ENCODE results near the gene PTPRM. TPM values are rescaled to one million over a fixed set of nuclear protein-coding genes. Genes with fewer than 3 reads are reported as not detected.

The PTPRM gene
- total RNA-seq, 4 donors from 2014 or later = 21.4 to 41.8 (median 29.6) TPM

DNA sequence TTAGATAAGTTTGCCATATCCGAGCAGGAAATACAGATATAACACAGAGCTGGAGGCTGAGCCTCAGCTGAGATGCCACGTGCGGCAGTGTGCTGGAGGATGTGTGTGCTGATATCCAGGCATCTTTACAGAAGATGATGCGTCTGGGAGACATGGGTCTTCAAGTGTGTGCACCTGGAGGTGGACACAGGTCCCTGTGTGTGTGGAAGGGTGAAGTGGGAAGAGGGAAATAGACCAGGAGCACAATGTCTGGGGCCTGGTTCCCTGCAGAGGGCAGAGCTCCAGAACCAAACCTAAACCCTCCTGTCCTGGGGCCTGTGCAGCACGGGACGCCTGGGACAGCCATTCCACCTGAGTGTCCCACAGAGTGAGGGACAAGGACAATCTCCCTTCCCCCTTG, 861.8 kb downstream of the PTPRM start:
- 86 to 94% methylated on average over 6 of the region's 6 CpGs for WGBS, 2 donors
- H3K4me3 ChIP-seq (ENCODE audit: low read depth, poor library complexity, severe bottlenecking) = no peak overlapping the region
- intact Hi-C loops (cut with DNase I; ENCODE audit: low total_unique reads) = no loop called here
- TF ChIP-seq POLR2A (IDR thresholded peaks at IDR 0.05) = no peak
- TF ChIP-seq, protein P1, sequence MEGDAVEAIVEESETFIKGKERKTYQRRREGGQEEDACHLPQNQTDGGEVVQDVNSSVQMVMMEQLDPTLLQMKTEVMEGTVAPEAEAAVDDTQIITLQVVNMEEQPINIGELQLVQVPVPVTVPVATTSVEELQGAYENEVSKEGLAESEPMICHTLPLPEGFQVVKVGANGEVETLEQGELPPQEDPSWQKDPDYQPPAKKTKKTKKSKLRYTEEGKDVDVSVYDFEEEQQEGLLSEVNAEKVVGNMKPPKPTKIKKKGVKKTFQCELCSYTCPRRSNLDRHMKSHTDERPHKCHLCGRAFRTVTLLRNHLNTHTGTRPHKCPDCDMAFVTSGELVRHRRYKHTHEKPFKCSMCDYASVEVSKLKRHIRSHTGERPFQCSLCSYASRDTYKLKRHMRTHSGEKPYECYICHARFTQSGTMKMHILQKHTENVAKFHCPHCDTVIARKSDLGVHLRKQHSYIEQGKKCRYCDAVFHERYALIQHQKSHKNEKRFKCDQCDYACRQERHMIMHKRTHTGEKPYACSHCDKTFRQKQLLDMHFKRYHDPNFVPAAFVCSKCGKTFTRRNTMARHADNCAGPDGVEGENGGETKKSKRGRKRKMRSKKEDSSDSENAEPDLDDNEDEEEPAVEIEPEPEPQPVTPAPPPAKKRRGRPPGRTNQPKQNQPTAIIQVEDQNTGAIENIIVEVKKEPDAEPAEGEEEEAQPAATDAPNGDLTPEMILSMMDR (IDR thresholded peaks at IDR 0.05) = no peak
- DNase-seq (ENCODE audit: low spot score in 2 of 2) = no peak

GRCh38 chr18:8431036-8431435, 863.9 kb downstream of the PTPRM start:
- intact Hi-C loops (cut with DNase I; ENCODE audit: low total_unique reads) = no loop called here
- 76 to 84% methylated on average over 4 of the region's 4 CpGs for WGBS, 2 donors
- no peak overlapping the region for H3K4me3 ChIP-seq (ENCODE audit: low read depth, poor library complexity, severe bottlenecking)
- DNase-seq (ENCODE audit: low spot score in 2 of 2) = no peak
- no peak for TF ChIP-seq POLR2A (IDR thresholded peaks at IDR 0.05)
- TF ChIP-seq, protein P1 (IDR thresholded peaks at IDR 0.05) = no peak

GRCh38 chr18:8433323-8433722, 866.2 kb downstream of the PTPRM start:
- WGBS, 2 donors = 83 to 85% methylated on average over 15 of the region's 15 CpGs
- DNase-seq (ENCODE audit: low spot score in 2 of 2) = no peak
- intact Hi-C loops (cut with DNase I; ENCODE audit: low total_unique reads) = no loop called here
- no peak overlapping the region for H3K4me3 ChIP-seq (ENCODE audit: low read depth, poor library complexity, severe bottlenecking)
- TF ChIP-seq, protein P1 (IDR thresholded peaks at IDR 0.05) = no peak
- TF ChIP-seq POLR2A (IDR thresholded peaks at IDR 0.05) = no peak

GRCh38 chr18:8433771-8434170, 866.7 kb downstream of the PTPRM start:
- intact Hi-C loops (cut with DNase I; ENCODE audit: low total_unique reads) = no loop called here
- WGBS, 2 donors = 79 to 80% methylated on average over 7 of the region's 7 CpGs

DNA sequence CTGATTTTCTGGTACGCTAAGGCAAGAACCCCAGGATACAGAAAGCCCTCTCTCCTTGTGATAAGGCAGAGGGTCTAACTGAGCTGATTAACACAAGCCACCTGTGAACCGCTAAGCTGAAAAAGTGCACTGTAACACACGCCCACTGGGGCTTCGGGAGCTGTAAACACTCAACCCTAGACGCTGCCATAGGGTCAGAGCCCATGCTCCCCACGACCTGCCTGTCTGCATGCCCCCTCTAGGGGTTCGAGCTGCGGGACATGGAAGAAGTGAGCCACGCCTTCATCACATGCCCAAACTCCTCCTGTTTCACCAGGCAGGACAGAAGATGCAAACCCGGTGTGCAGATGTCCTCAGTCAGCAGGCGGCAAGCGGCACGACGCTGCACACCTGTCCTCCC, 868.3 kb downstream of the PTPRM start:
- TF ChIP-seq, protein P1 (IDR thresholded peaks at IDR 0.05) = no peak
- TF ChIP-seq POLR2A (IDR thresholded peaks at IDR 0.05) = no peak
- no peak overlapping the region for H3K4me3 ChIP-seq (ENCODE audit: low read depth, poor library complexity, severe bottlenecking)
- 56 to 61% methylated on average over 13 to 14 of the region's 14 CpGs for WGBS, 2 donors
- intact Hi-C loops (cut with DNase I; ENCODE audit: low total_unique reads) = no loop called here
- DNase-seq (ENCODE audit: low spot score in 2 of 2) = no peak

More at GRCh38 chr18:8433771-8434170, 866.7 kb downstream of the PTPRM start:
- TF ChIP-seq POLR2A (IDR thresholded peaks at IDR 0.05) = no peak
- TF ChIP-seq, protein P1 (IDR thresholded peaks at IDR 0.05) = no peak
- H3K4me3 ChIP-seq (ENCODE audit: low read depth, poor library complexity, severe bottlenecking) = no peak overlapping the region
- DNase-seq (ENCODE audit: low spot score in 2 of 2) = no peak

DNA sequence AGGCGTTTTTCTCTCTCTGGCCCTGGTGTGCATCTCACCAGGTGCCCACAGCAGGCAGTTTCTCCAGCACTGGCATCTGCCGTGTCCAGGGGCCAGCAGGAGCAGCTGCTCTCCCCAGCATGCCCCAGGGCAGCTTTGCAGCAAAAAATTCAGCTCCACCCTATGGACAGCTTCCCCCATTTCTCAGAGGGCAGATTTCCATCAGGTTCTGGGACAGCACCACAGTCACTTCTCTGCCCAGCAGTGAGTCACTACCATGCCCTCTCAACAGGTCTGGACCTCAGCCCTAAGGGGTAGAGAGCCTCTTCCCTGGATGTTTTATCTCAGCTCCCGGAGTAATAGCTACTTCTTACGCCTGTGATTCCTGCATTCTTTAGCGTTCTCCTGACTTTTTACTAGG, 871.9 kb downstream of the PTPRM start:
- no peak for DNase-seq (ENCODE audit: low spot score in 2 of 2)
- intact Hi-C loops (cut with DNase I; ENCODE audit: low total_unique reads) = no loop called here
- TF ChIP-seq, protein P1 (IDR thresholded peaks at IDR 0.05) = no peak
- TF ChIP-seq POLR2A (IDR thresholded peaks at IDR 0.05) = no peak
- 85 to 89% methylated on average over 5 of the region's 5 CpGs for WGBS, 2 donors
- H3K4me3 ChIP-seq (ENCODE audit: low read depth, poor library complexity, severe bottlenecking) = no peak overlapping the region

Measured in lower leg skin (tissue), 4 donors.